HG03159 (cell line): ENCODE measurements around the gene PPP1R13L.
"Not testable (repeated sequence)": the region's sequence is repeated elsewhere in the genome, so short reads cannot be mapped to it uniquely, and the experiment has no call there.

Source experiments
- ATAC-seq: cut with Tn5 transposase; IDR thresholded peaks from one replicate; pipeline ENCODE4 v1.9.1; 2021; ENCODE audit warnings: mild to moderate bottlenecking, moderate library complexity; ENCODE audit not compliant: unreplicated experiment

PPP1R13L gene

DNA sequence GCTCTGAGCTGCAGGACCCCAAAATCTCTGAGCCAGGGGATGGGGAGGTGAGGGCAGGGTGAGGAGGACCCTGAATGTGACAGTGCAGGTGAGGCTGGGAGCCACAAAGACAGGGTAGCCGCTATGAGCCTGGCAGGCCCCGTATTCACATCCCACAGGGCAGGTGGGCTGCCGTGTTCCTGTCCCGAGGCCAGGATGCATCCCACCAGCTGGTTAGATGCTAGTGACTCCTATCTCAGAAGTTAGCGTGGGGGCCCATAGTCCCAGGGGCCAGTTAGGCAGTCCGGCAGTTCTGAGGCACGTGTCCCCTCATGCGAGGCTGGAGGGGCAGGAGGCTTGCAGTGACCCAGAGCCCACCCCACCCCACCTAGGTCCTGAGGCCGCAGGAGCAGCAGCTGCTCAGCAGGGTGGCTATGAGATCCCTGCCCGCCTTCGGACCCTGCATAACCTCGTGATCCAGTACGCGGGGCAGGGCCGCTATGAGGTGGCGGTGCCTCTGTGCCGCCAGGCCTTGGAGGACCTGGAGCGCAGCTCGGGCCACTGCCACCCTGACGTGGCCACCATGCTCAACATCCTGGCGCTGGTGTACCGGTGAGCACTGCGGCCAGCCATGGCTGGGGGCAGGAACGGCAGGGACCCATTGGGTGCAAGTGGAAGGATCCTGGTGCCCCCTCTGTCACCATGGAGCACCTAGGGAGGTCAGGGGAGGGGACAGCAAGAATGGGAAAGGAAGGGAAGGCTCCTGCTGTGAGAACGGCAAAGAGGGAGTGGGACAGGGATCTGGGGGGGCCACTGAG, 57.1 kb downstream of the PPP1R13L start:
- ATAC-seq = no peak

DNA sequence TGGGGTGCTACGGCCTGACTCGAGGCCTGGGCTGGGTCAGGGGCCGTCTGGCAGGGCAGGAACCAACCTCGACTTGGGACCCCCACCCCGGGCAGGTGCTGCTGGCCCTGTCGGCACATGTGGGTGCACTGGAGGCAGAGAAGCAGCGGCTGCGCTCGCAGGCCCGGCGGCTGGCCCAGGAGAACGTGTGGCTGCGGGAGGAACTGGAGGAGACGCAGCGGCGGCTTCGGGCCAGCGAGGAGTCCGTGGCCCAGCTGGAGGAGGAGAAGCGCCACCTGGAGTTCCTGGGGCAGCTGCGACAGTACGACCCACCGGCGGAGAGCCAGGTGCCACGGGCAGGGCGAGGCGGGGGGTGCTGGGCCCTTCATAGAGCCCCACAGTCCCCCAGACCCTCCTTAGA, 58.4 kb downstream of the PPP1R13L start:
- ATAC-seq = no peak

DNA sequence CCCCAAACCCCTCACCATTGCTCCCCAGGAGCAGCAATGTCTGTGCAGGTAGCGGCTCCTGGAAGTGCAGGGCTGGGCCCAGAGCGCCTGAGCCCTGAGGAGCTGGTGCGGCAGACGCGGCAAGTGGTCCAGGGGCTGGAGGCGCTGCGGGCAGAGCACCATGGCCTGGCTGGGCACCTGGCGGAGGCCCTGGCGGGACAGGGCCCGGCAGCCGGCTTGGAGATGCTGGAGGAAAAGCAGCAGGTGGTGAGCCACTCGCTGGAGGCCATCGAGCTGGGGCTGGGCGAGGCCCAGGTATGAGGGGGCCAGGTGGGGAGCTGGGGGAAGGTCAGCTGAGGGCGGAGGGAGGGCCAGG, 59.4 kb downstream of the PPP1R13L start:
- ATAC-seq = no peak

DNA sequence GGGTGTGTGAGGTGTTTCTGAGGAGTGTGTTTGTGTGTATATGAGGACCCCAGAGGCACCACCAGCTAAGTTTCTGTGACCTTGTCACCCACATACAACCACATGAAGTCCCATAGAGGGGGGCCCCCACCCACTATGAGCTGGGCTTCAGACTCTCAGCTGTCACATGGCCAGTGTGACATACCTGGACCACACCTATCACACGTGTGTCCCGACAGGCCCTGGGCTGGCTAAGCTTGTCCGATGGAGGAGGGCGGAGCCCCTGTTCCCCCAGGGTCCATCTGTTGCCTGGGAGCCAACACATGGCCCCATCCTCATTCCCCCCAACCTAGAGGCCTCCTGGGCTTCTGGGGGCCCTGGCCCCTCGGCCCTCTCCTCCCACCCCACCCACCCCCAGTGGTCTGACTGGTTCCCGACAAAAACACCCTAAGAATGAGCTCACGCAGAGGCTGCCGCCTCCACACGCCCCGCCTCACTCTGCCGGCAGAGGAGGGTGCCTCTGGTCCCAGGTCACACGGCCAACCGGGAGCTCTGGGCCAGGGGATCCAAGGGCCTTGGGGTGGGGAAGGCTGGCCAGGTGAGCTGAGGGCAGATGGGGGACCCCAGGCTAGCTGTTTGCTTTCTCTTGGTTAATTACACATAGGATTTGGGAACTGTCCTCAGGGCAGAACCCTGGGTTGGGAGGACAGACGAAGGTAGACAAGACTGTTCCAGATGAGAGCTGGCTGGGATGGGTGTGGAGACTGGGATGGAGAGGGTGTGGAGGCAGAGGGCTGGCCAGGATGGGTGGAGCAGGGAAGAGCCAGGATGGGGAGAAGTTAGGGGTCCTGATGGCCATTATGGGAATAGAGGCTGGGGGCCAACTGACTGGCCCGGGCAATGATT, 60.0 kb downstream of the PPP1R13L start:
- no peak for ATAC-seq

DNA sequence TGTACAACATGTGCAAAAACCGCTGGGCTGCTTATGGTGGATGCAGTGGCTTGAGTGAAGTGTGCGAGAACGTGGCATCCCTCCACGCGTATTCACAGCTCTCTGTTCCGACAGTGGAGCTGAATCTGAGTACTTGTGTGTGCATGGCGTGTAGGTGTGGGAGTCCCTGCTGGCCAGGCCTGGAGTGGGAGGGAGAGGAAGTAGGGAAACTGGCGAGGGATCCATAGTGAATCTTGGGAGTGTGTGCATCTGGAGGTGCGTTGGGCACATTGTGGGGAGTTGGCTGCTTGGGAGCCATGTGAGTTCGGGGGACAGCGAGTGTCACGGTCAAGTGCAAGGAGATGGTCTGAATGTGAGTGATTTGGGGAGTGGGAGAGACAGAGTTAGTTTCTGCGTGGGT, 62.0 kb downstream of the PPP1R13L start:
- ATAC-seq = no peak

DNA sequence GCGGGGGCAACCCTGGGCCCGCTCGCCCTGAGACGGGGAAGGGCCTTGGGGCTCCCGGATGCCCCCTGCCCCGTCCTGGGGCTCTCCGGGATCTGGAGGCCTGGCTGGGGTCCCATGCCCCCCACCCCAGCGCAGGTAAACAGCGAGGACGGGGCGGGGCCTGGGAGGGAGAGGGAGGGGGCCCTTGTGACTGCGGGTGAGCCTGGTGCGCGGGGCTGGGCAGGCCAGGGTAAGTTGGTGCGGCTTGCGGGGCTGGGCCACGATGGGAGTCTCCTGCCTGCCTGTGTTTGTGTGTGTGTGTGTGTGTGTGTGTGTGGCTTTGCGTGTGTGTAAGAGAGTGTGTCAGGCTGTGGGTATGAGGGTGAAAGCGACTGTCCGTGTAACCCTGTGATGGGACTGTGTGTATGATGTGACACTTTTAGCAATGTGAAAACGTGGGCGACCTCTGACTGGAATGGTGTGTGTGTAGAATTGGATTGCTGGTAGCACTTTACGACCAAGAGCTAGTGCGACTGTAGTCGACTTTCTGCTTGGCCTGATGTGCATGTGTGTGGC, 63.9 kb downstream of the PPP1R13L start:
- no peak for ATAC-seq

DNA sequence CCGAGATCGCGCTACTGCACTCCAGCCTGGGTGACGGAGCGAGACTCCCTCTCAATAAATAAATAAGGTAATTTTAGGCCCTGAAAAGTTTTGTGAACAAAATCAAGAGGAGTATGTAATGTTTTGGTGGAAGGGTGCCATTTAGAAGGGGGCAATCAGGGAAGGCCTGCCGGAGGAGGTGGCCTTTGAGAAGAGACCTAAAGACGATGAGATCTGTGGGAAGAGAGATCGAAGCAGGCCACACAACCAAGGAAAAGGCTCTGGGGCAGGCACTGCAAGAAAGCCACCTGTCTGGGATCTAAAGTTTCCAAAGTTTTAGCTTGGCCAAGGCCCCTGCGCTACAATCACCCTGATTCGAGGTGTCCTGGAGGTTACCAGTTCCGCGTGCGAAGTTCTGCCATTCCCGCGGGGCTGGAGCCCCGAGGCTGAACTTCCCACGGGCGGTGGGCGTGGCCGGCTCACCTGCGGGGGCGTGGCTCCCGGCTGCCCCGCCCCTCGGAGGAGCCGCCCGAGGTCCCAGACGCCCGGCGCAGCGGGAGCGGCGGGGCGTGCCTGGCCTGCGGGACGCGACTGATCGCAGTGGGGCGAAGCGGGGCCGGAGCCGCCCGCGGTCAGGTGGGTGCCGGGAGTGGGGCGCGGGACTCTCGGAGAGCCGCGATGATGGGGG, 64.5 kb downstream of the PPP1R13L start, which contains the start of gene KLC3:
Gene KLC3 (plus strand): TSS at position 519 of the 667 bp plus-strand sequence. CDS start 4,792 bp downstream, outside the sequence.
- ATAC-seq = no peak

DNA sequence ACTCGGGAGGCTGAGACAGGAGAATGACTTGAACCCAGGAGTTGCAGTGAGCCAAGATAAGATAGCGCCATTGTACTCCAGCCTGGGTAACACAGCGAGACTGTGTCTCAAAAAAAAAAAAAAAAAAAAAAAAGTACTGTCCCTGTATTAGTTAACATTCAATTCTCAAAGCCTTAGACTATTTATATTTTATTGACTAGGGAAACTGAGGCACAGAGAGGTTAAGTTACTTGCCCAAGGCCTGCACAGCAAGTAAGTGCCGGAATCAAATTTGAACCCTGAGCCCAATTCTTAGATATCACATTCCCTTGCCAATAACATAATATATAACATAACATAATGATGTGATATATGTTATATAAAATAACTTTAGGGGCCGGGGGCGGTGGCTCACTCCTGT, 65.2 kb downstream of the PPP1R13L start:
- ATAC-seq = no peak

DNA sequence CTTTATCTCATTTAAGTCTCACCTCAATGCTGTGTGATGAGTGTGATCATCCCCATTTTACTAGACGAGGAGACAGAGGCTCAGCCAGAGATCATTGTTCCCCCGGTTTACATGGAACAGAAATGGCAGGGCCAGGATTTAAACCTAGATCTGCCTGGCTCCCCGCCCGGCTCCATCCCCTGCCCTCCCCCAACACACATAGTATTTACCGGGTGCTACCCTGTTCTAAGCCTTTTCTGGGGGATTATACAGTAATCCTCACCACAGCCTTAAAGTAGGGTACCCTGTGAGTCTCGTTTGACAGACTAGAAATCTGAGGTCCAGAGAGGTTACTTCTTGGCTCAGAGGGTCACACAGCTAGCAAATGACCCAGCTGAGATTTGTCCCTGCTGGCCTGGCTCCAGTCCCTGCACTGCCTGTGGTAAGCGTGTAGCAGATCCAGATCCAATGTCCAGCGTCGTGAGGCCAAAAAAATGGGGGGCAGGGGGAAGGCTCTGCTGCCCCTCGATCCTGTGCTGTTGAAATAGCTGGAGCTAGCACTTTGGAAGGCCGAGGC, 68.1 kb downstream of the PPP1R13L start:
- no peak for ATAC-seq

DNA sequence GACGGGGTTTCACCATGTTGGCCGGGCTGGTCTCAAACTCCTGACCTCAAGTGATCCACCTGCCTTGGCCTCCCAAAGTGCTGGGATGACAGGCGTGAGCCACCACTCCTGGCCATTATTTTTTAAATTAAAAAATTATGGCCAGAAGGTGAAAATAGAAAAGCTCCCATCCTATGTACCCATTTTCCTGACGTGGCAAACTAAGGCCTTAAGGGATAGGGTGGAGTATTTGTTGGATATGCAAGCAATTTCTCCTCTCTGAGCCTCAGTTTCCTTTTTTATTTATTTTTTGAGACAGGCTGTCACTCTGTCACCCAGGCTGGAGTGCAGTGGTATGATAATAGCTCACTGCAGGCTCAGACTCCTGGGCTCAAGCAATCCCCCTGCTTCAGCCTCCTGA, 70.0 kb downstream of the PPP1R13L start:
- ATAC-seq = not testable (repeated sequence)

DNA sequence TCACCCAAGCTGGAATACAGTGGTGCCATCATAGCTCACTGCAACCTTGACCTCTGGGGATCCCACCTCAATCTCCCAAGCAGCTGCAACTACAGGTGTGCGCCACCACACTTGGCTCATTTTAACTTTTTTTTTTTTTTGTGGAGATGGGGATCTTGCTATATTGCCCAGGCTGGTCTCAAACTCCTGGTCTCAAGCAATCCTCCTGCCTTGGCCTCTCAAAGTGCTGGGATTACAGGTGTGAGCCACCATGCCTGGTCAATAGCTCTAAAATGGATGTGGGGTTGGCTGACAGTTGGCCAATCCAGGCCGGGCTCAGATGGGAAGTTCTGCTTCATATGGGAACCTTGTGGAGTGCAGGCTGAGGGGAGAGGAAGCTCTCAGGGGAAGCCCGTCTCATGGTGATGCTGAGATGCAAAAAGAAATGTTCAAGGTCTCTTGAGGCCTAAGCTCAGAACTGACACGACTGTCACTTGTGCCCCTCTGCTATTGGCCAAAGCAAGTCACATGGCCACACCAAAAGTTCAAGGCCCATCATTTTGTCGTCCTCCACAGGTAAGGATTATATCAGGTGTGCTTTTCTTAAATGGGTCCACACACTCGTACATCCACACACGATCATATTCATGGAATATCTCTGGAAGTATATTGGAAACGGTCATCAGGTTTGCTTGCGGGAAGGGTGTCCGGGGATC, 71.1 kb downstream of the PPP1R13L start:
- no peak for ATAC-seq

DNA sequence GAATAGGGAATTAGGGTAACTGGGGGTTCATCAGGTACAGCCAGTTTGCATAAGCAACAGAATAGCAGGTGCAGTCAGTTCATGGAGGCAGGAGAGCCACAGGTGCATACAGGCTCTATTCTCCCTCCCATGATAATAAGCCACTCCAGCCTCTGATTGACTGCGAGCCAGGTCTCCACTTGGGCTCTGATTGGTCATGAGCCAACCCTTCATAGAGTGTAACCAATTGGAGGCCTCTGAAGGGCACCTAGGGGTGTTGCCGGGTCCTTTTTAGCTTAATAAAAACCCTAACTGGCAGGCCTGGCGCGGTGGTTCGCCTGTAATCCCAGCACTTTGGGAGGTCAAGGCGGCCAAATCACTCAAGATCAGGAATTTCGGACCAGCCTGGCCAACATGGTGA, 73.5 kb downstream of the PPP1R13L start:
- no peak for ATAC-seq
